Uterus (tissue), 4 donors: ENCODE results near the gene SLC25A46. TPM values are rescaled to one million over a fixed set of nuclear protein-coding genes. Genes with fewer than 3 reads are reported as not detected.

ENCODE experiments used
- DNase-seq, 2 donors: peaks; one replicate each; pipeline ENCODE4 v3.0.0-alpha.2; 2019 to 2020
- H3K27ac ChIP-seq, 2 donors: fragments of 200-600 bp; sonication (generic); 1 replicate in 1 of 2; 2 replicates in 1 of 2; pipeline ENCODE4 v1.5.1; 2016 to 2018
- H3K27me3 ChIP-seq, 2 donors: fragments of 200-600 bp; sonication (generic); one replicate each; pipeline ENCODE4 v1.5.1; 2018 to 2019; ENCODE audit warnings: control low read depth in 1 of 2
- H3K36me3 ChIP-seq, 2 donors: fragments of 200-600 bp; sonication (generic); one replicate each; pipeline ENCODE4 v1.5.1; 2019; ENCODE audit warnings: control low read depth in 1 of 2
- H3K4me1 ChIP-seq, 2 donors: fragments of 200-600 bp; sonication (generic); one replicate each; pipeline ENCODE4 v1.5.1; 2018 to 2019; ENCODE audit warnings: control low read depth in 1 of 2
- H3K4me3 ChIP-seq, 2 donors: fragments of 200-600 bp; sonication (generic); 1 replicate in 1 of 2; 2 replicates in 1 of 2; pipeline ENCODE4 v1.5.1; 2018 to 2019; ENCODE audit warnings: mild to moderate bottlenecking in 1 of 2
- H3K9me3 ChIP-seq, 2 donors: fragments of 200-600 bp; sonication (generic); one replicate each; pipeline ENCODE4 v1.5.1; 2019; ENCODE audit warnings: control low read depth in 1 of 2
- POLR2A ChIP-seq, 2 donors: fragments of 450-650 bp; IDR thresholded peaks; one replicate each; pipeline ENCODE4 v1.6.1; 2016; ENCODE audit warnings: antibody characterized with exemption in 2 of 2, mild to moderate bottlenecking in 1 of 2, moderate library complexity in 1 of 2
- intact Hi-C: fragments of 100-400 bp; cut with DNase I; formaldehyde crosslinking; loops from one replicate; pipeline ENCODE4 v1.15.1; 2023; ENCODE audit warnings: low total_unique reads
- total RNA-seq, 4 donors: library from RNA; depleted of rRNA in 3 of 4; stranded (reverse); fragments of >200 nt in 3 of 4; gene quantifications; one replicate each; pipeline versions ENCODE4 v1.1.0 to v1.2.4, GENCODE V29; 2014 to 2023
- TF ChIP-seq, protein P1 (sequence below), 4 experiments: fragments of 200-600 bp in 2 of 4; fragments of 450-650 bp in 2 of 4; sonication (generic) in 2 of 4; IDR thresholded peaks; one replicate each; pipeline ENCODE4 v1.5.1; 2016 to 2019; ENCODE audit warnings: antibody characterized with exemption in 4 of 4, mild to moderate bottlenecking in 2 of 4, moderate library complexity in 1 of 4
- donor health status: DM: yes; HTN: yes; CAD: no.

Gene SLC25A46
- total RNA-seq, 4 donors from 2014 or later: 27.4 to 97.9 (median 39.1) TPM

GRCh38 chr5:110705349-110705748 is 33.5 kb upstream of the SLC25A46 start:
- Histone ChIP-seq H3K4me3 (no peak overlapping the region), H3K27ac (no peak overlapping the region), H3K36me3 (no peaks in the 10 kb centered on the region), H3K9me3 (no peaks in the 10 kb centered on the region), H3K27me3 (no peaks in the 10 kb centered on the region), H3K4me1 (no peaks in the 10 kb centered on the region)
- intact Hi-C loops: no loop called here
- DNase-seq: no peak
- TF ChIP-seq, protein P1, sequence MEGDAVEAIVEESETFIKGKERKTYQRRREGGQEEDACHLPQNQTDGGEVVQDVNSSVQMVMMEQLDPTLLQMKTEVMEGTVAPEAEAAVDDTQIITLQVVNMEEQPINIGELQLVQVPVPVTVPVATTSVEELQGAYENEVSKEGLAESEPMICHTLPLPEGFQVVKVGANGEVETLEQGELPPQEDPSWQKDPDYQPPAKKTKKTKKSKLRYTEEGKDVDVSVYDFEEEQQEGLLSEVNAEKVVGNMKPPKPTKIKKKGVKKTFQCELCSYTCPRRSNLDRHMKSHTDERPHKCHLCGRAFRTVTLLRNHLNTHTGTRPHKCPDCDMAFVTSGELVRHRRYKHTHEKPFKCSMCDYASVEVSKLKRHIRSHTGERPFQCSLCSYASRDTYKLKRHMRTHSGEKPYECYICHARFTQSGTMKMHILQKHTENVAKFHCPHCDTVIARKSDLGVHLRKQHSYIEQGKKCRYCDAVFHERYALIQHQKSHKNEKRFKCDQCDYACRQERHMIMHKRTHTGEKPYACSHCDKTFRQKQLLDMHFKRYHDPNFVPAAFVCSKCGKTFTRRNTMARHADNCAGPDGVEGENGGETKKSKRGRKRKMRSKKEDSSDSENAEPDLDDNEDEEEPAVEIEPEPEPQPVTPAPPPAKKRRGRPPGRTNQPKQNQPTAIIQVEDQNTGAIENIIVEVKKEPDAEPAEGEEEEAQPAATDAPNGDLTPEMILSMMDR (IDR thresholded peaks at IDR 0.05): no peak
- TF ChIP-seq POLR2A (IDR thresholded peaks at IDR 0.05): no peak

GRCh38 chr5:110707260-110707844 is 31.5 kb upstream of the SLC25A46 start:
- H3K27me3 ChIP-seq: no peaks in the 10 kb centered on the region
- TF ChIP-seq, protein P1 (IDR thresholded peaks at IDR 0.05): no peak
- TF ChIP-seq POLR2A (IDR thresholded peaks at IDR 0.05): no peak
- H3K36me3 ChIP-seq: no peaks in the 10 kb centered on the region
- no peak overlapping the region for H3K4me3 ChIP-seq
- DNase-seq: no peak
- H3K9me3 ChIP-seq: no peaks in the 10 kb centered on the region
- H3K27ac ChIP-seq: no peak overlapping the region
- no peaks in the 10 kb centered on the region for H3K4me1 ChIP-seq
- intact Hi-C loops: no loop called here

GRCh38 chr5:110716247-110717245 is 22.3 kb upstream of the SLC25A46 start:
- no peaks in the 10 kb centered on the region for H3K9me3 ChIP-seq
- H3K4me3 ChIP-seq: no peak overlapping the region
- no peaks in the 10 kb centered on the region for H3K27me3 ChIP-seq
- intact Hi-C loops: no loop called here
- no peak overlapping the region for H3K27ac ChIP-seq
- H3K36me3 ChIP-seq: no peaks in the 10 kb centered on the region
- H3K4me1 ChIP-seq: no peaks in the 10 kb centered on the region
- TF ChIP-seq POLR2A (IDR thresholded peaks at IDR 0.05): no peak
- TF ChIP-seq, protein P1 (IDR thresholded peaks at IDR 0.05): no peak
- DNase-seq: no peak

DNA sequence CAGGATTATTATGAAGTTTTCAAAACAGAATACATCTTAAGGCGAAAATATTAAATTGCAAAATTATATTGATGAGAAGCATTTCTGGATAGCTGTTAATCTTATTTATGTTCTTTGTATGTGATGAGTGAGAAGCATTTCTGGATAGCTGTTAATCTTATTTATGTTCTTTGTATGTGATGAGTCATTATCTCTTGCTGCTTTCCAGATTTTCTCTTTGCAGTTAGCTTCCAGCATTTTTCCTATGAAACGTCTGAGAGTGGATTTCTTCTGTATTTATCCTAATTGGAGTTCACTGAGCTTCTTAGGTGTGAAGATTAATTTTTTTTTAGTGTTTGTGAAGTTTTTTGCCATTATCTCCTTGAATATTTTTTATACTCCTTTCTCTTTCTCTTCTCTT is 20.5 kb upstream of the SLC25A46 start:
- no peak for DNase-seq
- intact Hi-C loops: no loop called here
- no peaks in the 10 kb centered on the region for H3K4me1 ChIP-seq
- TF ChIP-seq POLR2A (IDR thresholded peaks at IDR 0.05): no peak
- TF ChIP-seq, protein P1 (IDR thresholded peaks at IDR 0.05): no peak
- H3K4me3 ChIP-seq: no peak overlapping the region
- no peaks in the 10 kb centered on the region for H3K9me3 ChIP-seq
- H3K27me3 ChIP-seq: no peaks in the 10 kb centered on the region
- no peak overlapping the region for H3K27ac ChIP-seq
- no peaks in the 10 kb centered on the region for H3K36me3 ChIP-seq
